CD8-positive, alpha-beta memory T cell (primary cell): Measurements from ENCODE around the gene ZNF433. TPM values are rescaled to one million over a fixed set of nuclear protein-coding genes. Genes with fewer than 3 reads are reported as not detected.

ENCODE experiments used
- CTCF ChIA-PET: fragments of 350-600 bp; sonication (Branson Sonifier 250); formaldehyde crosslinking; loops from one replicate; lab custom pipeline; 2021; ENCODE audit warnings: antibody characterized with exemption; lab: Charles Lee
- POLR2A ChIA-PET: fragments of 350-600 bp; sonication (Branson Sonifier 250); formaldehyde crosslinking; loops from one replicate; lab custom pipeline; 2021; ENCODE audit warnings: antibody characterized with exemption; lab: Charles Lee
- DNase-seq, 5 donors: peaks; one replicate each; pipeline versions ENCODE4 v3.0.0 to v3.0.0-alpha.2; 2020 to 2022; ENCODE audit warnings: mixed read lengths in 1 of 5
- H3K27ac ChIP-seq: one replicate; pipeline ENCODE4 v1.7.0; 2013; ENCODE audit warnings: low read depth, mild to moderate bottlenecking, low read length, moderate library complexity
- H3K27me3 ChIP-seq: 2 replicates; pipeline ENCODE4 v1.7.0; 2013; ENCODE audit warnings: low read length, mild to moderate bottlenecking; ENCODE audit not compliant: insufficient read depth, poor library complexity, severe bottlenecking
- H3K36me3 ChIP-seq: 2 replicates; pipeline ENCODE4 v1.7.0; 2013; ENCODE audit warnings: mild to moderate bottlenecking, low read length, moderate library complexity; ENCODE audit not compliant: insufficient read depth
- H3K4me1 ChIP-seq: 2 replicates; pipeline ENCODE4 v1.7.0; 2013; ENCODE audit warnings: mild to moderate bottlenecking, low read length, moderate library complexity; ENCODE audit not compliant: insufficient read depth
- H3K4me3 ChIP-seq: 2 replicates; pipeline ENCODE4 v1.7.0; 2013; ENCODE audit warnings: mild to moderate bottlenecking, low read length
- H3K9me3 ChIP-seq: 2 replicates; pipeline ENCODE4 v1.7.0; 2013; ENCODE audit warnings: mild to moderate bottlenecking, low read length
- H3K27ac Mint-ChIP-seq, 8 donors: one replicate each; pipeline ENCODE4 v1.8.0; 2020 to 2021; ENCODE audit warnings: mixed read lengths in 8 of 8, mild to moderate bottlenecking in 6 of 8, inconsistent platforms in 3 of 8, moderate library complexity in 3 of 8
- H3K27me3 Mint-ChIP-seq, 2 donors: one replicate each; pipeline ENCODE4 v1.8.0; 2020 to 2021; ENCODE audit warnings: mixed read lengths in 2 of 2, mild to moderate bottlenecking in 1 of 2, moderate library complexity in 1 of 2
- H3K36me3 Mint-ChIP-seq, 3 donors: one replicate each; pipeline ENCODE4 v1.8.0; 2020 to 2021; ENCODE audit warnings: mixed read lengths in 3 of 3, inconsistent platforms in 1 of 3, mild to moderate bottlenecking in 1 of 3
- H3K4me1 Mint-ChIP-seq, 3 donors: one replicate each; pipeline ENCODE4 v1.8.0; 2020 to 2021; ENCODE audit warnings: mixed read lengths in 3 of 3, inconsistent platforms in 1 of 3, mild to moderate bottlenecking in 1 of 3
- H3K4me3 Mint-ChIP-seq, 7 donors: one replicate each; pipeline ENCODE4 v1.8.0; 2020 to 2021; ENCODE audit warnings: mixed read lengths in 7 of 7, mild to moderate bottlenecking in 6 of 7, moderate library complexity in 4 of 7, inconsistent platforms in 2 of 7
- H3K9me3 Mint-ChIP-seq, 5 donors: one replicate each; pipeline ENCODE4 v1.8.0; 2020 to 2022; ENCODE audit warnings: mixed read lengths in 5 of 5, mild to moderate bottlenecking in 3 of 5, moderate library complexity in 2 of 5, inconsistent platforms in 1 of 5
- polyA plus RNA-seq: library from polyadenylated mRNA; unstranded; fragments of 300-500 nt; fragmentation: Illumina TruSeq; gene quantifications from one replicate; pipeline ENCODE4 v1.2.3, GENCODE V29; 2021
- total RNA-seq, 2 experiments: library from RNA; stranded (reverse); gene quantifications; one replicate each; pipeline ENCODE4 v1.2.3, GENCODE V29; 2021

Gene ZNF433
- total and polyA plus RNA-seq, 3 experiments from 2014 or later = 0.35 to 3.2 (median 0.58) TPM

DNA sequence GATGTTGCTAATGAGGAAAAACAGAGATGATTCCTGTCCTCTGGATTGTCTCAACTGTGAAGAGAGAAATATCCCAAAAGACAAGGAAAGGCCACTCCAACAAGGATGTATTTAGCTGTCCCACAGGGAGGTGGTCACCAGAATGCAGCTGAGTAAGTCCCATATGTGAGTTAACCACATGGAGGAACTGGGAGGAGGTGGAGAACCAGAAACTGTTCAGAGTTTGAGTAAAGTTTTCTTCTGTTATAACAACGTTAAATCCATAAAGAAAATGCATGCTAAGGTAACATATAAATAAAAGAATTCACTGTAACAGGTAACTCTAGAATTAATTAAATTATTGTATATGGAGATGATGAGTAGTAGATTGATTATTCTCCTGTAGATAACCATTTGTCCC lies 65.3 kb downstream of the ZNF433 start:
- no peak for DNase-seq
- Histone ChIP-seq H3K4me1 (peaks cover 6% of the 10 kb centered on the region), H3K9me3 (no peaks in the 10 kb centered on the region), H3K4me3 (no peak overlapping the region), H3K27ac (no peak overlapping the region), H3K36me3 (no peaks in the 10 kb centered on the region), H3K27me3 (no peaks in the 10 kb centered on the region)
- CTCF ChIA-PET = interaction anchor here (0.9 kb wide), 1 partner anchor 14 kb away, joined by 3 read pairs; no protein-coding TSS in a partner anchor
- Mint-ChIP-seq H3K4me3 (no peak overlapping the region), H3K27me3 (no peaks in the 10 kb centered on the region), H3K4me1 (peaks cover 14 to 19% (median 15%) of the 10 kb centered on the region in 3 donors), H3K36me3 (peaks cover 9 to 27% (median 13%) of the 10 kb centered on the region in 3 donors), H3K9me3 (peaks cover 0 to 6% (median 4%) of the 10 kb centered on the region in 5 donors), H3K27ac (no peak overlapping the region)
- POLR2A ChIA-PET = no interaction called here

DNA sequence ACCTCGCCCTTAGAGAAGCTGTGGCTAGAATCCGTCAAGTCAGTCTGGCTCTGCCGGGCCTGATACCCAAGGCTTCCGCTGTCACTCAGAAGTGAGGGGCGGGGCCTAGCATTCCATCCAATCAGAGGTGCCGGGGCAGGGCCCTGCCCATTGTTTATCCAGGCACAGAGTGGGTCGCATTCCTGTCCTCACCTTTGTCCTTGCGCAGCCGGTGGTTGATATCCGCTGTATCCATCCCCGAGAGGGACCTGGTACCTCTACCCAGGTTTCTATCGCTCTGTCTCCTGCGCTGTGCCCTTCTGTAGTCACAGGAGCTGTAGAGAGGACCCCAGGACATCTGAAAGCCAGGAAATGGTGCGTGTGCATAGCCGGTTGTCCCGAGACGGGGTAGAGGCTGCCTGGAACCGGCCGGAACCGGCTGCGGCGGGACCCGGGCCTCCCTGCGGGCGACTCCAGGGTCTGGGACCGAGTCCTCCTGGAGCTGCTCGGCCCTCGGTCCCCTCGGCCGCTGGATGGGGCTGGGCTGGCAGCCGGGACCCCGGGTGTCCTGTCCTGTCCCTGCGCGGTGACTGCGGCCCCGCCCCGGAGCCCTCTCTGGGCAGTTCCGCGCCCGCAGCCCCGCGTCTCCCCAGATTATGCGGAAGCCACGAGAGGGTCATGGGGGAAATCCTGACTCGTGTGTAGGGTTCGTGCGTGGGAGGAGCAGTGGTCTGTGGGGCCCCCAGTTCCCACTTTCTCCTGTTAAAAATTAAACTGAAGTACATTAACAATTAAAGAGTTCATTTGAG lies 70.4 kb downstream of the ZNF433 start, which contains the start of gene ZNF763:
ZNF763 (plus strand) TSS at position 183 of the 788 bp plus-strand sequence; CDS start at position 352, 169 bp downstream.
- POLR2A ChIA-PET = interaction anchor here (1.0 to 2.1 kb wide), 3 partner anchors 23 to 41 kb away, joined by 6 to 21 read pairs (median 10); partner anchors contain the start of gene ZNF700
- peaks cover 0 to 3% (median 0%) of the 10 kb centered on the region in 5 donors for H3K9me3 Mint-ChIP-seq
- peak; percentile 82 to 92 (median 85) for DNase-seq
- Histone ChIP-seq H3K4me1 (peaks cover 16% of the 10 kb centered on the region), H3K27me3 (no peaks in the 10 kb centered on the region), H3K4me3 (peak within 1 kb of the TSS; percentile 100), H3K27ac (peak within 1 kb of the TSS; percentile 91), H3K9me3 (no peaks in the 10 kb centered on the region), H3K36me3 (no peaks in the 10 kb centered on the region)
- CTCF ChIA-PET = interaction anchor here (0.6 to 5.8 kb wide), 11 partner anchors 10 to 194 kb away, joined by 3 to 126 read pairs (median 4); partner anchors contain the start of genes ZNF491 and ZNF700
- peak within 1 kb of the TSS; percentile 90 to 98 (median 97) for H3K4me3 Mint-ChIP-seq
- peaks cover 6 to 13% (median 7%) of the 10 kb centered on the region in 3 donors for H3K36me3 Mint-ChIP-seq
- peaks cover 26 to 30% (median 29%) of the 10 kb centered on the region in 3 donors for H3K4me1 Mint-ChIP-seq
- peak within 1 kb of the TSS; percentile 89 to 98 (median 95) for H3K27ac Mint-ChIP-seq
- no peaks in the 10 kb centered on the region for H3K27me3 Mint-ChIP-seq

Other genes starting within 250 kb of the ZNF433 start
- gene ZNF491, start 237.2 kb downstream of the ZNF433 start, total RNA-seq = 1 to 10 TPM; 1.1 to 1.3 TPM
- not detected for gene ZNF491, start 237.2 kb downstream of the ZNF433 start, polyA plus RNA-seq
- 1 to 10 TPM; 6.3 to 8.4 TPM for gene ZNF440, start 221.4 kb downstream of the ZNF433 start, total RNA-seq
- gene ZNF440, start 221.4 kb downstream of the ZNF433 start, polyA plus RNA-seq = 3.2 TPM
- gene ZNF439, start 187.0 kb downstream of the ZNF433 start, total RNA-seq = 1 to 10 TPM; 6.2 to 6.4 TPM
- 3.1 TPM for gene ZNF439, start 187.0 kb downstream of the ZNF433 start, polyA plus RNA-seq
- 1 to 10 TPM; 1.8 to 2.0 TPM for gene ZNF69, start 147.9 kb downstream of the ZNF433 start, total RNA-seq
- 4.1 TPM for gene ZNF69, start 147.9 kb downstream of the ZNF433 start, polyA plus RNA-seq
- gene ZNF700, start 110.6 kb downstream of the ZNF433 start, total RNA-seq = 10 to 100 TPM; 10.1 to 10.8 TPM
- gene ZNF700, start 110.6 kb downstream of the ZNF433 start, polyA plus RNA-seq = 3.3 TPM
- 1 to 10 TPM; 2.0 to 2.3 TPM for gene ZNF763, start 70.6 kb downstream of the ZNF433 start, total RNA-seq
- gene ZNF763, start 70.6 kb downstream of the ZNF433 start, polyA plus RNA-seq = 2.5 TPM
- gene ZNF878, start 17.3 kb upstream of the ZNF433 start, total RNA-seq = under 1 TPM; 0.55 to 0.72 TPM
- 0.12 TPM for gene ZNF878, start 17.3 kb upstream of the ZNF433 start, polyA plus RNA-seq
- gene ZNF844, start 29.1 kb upstream of the ZNF433 start, total RNA-seq = 1 to 10 TPM; 5.4 to 5.7 TPM
- gene ZNF844, start 29.1 kb upstream of the ZNF433 start, polyA plus RNA-seq = 3.6 TPM
- 1 to 10 TPM; 2.5 to 3.7 TPM for gene ZNF20, start 104.7 kb upstream of the ZNF433 start, total RNA-seq
- gene ZNF20, start 104.7 kb upstream of the ZNF433 start, polyA plus RNA-seq = 3.0 TPM
- gene ZNF625, start 121.1 kb upstream of the ZNF433 start, total RNA-seq = 1 to 10 TPM; 3.3 to 3.8 TPM
- gene ZNF625, start 121.1 kb upstream of the ZNF433 start, polyA plus RNA-seq = 0.39 TPM
- gene ZNF136, start 127.4 kb upstream of the ZNF433 start, total RNA-seq = 10 to 100 TPM; 13.0 to 16.0 TPM
- 17.4 TPM for gene ZNF136, start 127.4 kb upstream of the ZNF433 start, polyA plus RNA-seq